Esophagus muscularis mucosa (tissue), 3 donors: ENCODE data around the gene MYO1D.

ENCODE experiments used
- POLR2A ChIP-seq: fragments of 450-650 bp; IDR thresholded peaks from one replicate; pipeline ENCODE4 v1.6.1; 2017; ENCODE audit warnings: antibody characterized with exemption, moderate library complexity, mild to moderate bottlenecking, low read depth
- POLR2AphosphoS5 ChIP-seq, 2 donors: sonication (generic); formaldehyde crosslinking; IDR thresholded peaks; one replicate each; pipeline ENCODE4 v1.6.1; 2017; ENCODE audit warnings: antibody characterized with exemption in 2 of 2
- TF ChIP-seq, protein P1 (sequence below), 3 experiments: fragments of 200-600 bp in 2 of 3; fragments of 450-650 bp in 1 of 3; sonication (generic) in 2 of 3; IDR thresholded peaks; one replicate each; pipeline ENCODE4 v1.5.1; 2017 to 2019; ENCODE audit warnings: antibody characterized with exemption in 3 of 3, mild to moderate bottlenecking in 2 of 3, moderate library complexity in 1 of 3

DNA sequence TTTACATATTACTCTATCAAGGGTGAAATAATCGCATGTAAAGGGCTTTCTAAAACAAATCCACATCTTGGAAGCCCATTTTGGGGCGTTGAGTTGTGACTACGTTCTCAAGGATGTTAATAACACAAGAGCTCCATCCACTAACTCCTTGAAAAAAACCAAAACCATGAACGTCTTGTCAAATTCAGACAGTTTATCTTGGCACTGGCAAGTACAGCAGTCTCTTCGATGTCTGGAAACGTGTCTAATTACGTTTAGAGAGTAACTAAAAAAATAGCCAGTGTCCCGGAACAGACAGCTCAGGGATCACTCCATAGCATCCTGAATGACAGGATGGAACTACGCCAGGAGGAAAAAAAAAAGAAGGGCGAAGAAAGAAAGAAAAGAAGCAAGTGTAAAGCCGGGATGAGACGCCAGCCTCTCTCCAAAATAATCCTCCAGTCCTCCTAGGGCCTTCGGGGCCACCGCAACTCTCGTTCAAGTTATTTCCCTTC lies 954 bp downstream of the MYO1D start:
- TF ChIP-seq, protein P1, sequence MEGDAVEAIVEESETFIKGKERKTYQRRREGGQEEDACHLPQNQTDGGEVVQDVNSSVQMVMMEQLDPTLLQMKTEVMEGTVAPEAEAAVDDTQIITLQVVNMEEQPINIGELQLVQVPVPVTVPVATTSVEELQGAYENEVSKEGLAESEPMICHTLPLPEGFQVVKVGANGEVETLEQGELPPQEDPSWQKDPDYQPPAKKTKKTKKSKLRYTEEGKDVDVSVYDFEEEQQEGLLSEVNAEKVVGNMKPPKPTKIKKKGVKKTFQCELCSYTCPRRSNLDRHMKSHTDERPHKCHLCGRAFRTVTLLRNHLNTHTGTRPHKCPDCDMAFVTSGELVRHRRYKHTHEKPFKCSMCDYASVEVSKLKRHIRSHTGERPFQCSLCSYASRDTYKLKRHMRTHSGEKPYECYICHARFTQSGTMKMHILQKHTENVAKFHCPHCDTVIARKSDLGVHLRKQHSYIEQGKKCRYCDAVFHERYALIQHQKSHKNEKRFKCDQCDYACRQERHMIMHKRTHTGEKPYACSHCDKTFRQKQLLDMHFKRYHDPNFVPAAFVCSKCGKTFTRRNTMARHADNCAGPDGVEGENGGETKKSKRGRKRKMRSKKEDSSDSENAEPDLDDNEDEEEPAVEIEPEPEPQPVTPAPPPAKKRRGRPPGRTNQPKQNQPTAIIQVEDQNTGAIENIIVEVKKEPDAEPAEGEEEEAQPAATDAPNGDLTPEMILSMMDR (IDR thresholded peaks at IDR 0.05), result no peak
- no peak for TF ChIP-seq POLR2A
- TF ChIP-seq POLR2AphosphoS5 (IDR thresholded peaks at IDR 0.05), result no peak
